A673 (cell line): ENCODE results near the gene RPS8. TPM values are rescaled to one million over a fixed set of nuclear protein-coding genes. Genes with fewer than 3 reads are reported as not detected.

ENCODE experiments used
- BruUV-seq: library from RNA; stranded (reverse); fragments of 400-500 nt; replicated peaks from 2 replicates; lab custom pipeline; 2021; lab: Mats Ljungman, UMichigan
- CTCF ChIA-PET: fragments of 300-600 bp; sonication (Branson Sonifier 250); formaldehyde crosslinking; loops from one replicate; lab custom pipeline; 2022; ENCODE audit warnings: antibody characterized with exemption; lab: Charles Lee
- POLR2A ChIA-PET: fragments of 300-600 bp; sonication (Branson Sonifier 250); formaldehyde crosslinking; loops from one replicate; lab custom pipeline; 2022; ENCODE audit warnings: antibody characterized with exemption; ENCODE audit not compliant: low non-redundant PET; lab: Charles Lee
- DNase-seq: peaks from one replicate; pipeline ENCODE4 v3.0.0-alpha.2; 2015; ENCODE audit warnings: low spot score
- H3K27ac ChIP-seq: fragments of 200-600 bp; sonication (generic); 2 replicates; pipeline ENCODE4 v1.5.1; 2016; ENCODE audit warnings: mixed run types, low read depth, mild to moderate bottlenecking, mixed read lengths, antibody characterized with exemption, low read length; ENCODE audit not compliant: poor library complexity, severe bottlenecking
- H3K27me3 ChIP-seq: fragments of 200-600 bp; sonication (generic); replicated peaks from 2 replicates; pipeline ENCODE4 v1.6.1; 2017; ENCODE audit warnings: mixed run types, low read depth, mild to moderate bottlenecking, mixed read lengths, antibody characterized with exemption, low read length; ENCODE audit not compliant: insufficient read depth, poor library complexity
- H3K36me3 ChIP-seq: fragments of 200-600 bp; sonication (generic); 2 replicates; pipeline ENCODE4 v1.6.1; 2016; ENCODE audit warnings: mixed run types, mild to moderate bottlenecking, mixed read lengths, antibody characterized with exemption, low read length; ENCODE audit not compliant: insufficient read depth, poor library complexity, severe bottlenecking
- H3K4me1 ChIP-seq: fragments of 200-600 bp; sonication (generic); 2 replicates; pipeline ENCODE4 v1.6.1; 2017; ENCODE audit warnings: mixed run types, mild to moderate bottlenecking, mixed read lengths, antibody characterized with exemption, low read length; ENCODE audit not compliant: insufficient read depth, poor library complexity, severe bottlenecking
- H3K4me3 ChIP-seq: fragments of 200-600 bp; sonication (generic); 2 replicates; pipeline ENCODE4 v1.5.1; 2016; ENCODE audit warnings: low read depth, mixed run types, mild to moderate bottlenecking, mixed read lengths, low read length; ENCODE audit not compliant: poor library complexity, severe bottlenecking
- H3K9me3 ChIP-seq: fragments of 200-600 bp; sonication (generic); 2 replicates; pipeline ENCODE4 v1.6.1; 2016; ENCODE audit warnings: mixed run types, low read depth, mild to moderate bottlenecking, mixed read lengths, antibody characterized with exemption, low read length; ENCODE audit not compliant: poor library complexity, severe bottlenecking
- CTCF ChIP-seq: fragments of 300-800, 200-600 bp; sonication (generic); conservative IDR thresholded peaks from 2 replicates; pipeline ENCODE4 v1.5.1; 2017; ENCODE audit warnings: low read depth, mild to moderate bottlenecking, antibody characterized with exemption, low read length, moderate library complexity, mixed read lengths
- EZH2 ChIP-seq: fragments of 200-600 bp; sonication (generic); IDR thresholded peaks from 2 replicates; pipeline ENCODE4 v1.6.1; 2017; ENCODE audit warnings: borderline replicate concordance, low read depth, mild to moderate bottlenecking, mixed read lengths, antibody characterized with exemption, low read length; ENCODE audit not compliant: poor library complexity, severe bottlenecking
- intact Hi-C: fragments of 100-400 bp; cut with micrococcal nuclease; formaldehyde crosslinking; loops from one replicate; pipeline ENCODE4 v1.10.0; 2022; ENCODE audit not compliant: unreplicated experiment
- total RNA-seq: library from RNA; stranded (reverse); gene quantifications from 2 replicates; pipeline ENCODE4 v1.2.3, GENCODE V29; 2021

RPS8 gene
- total RNA-seq, 1 experiment from 2014 or later, result 1,734 TPM

- Histone ChIP-seq H3K4me3 (no peak overlapping the region), H3K36me3 (peaks cover 96% of the 10 kb centered on the region), H3K4me1 (peaks cover 7% of the 10 kb centered on the region), H3K9me3 (no peaks in the 10 kb centered on the region), H3K27me3 (no peaks in the 10 kb centered on the region), H3K27ac (no peak overlapping the region)
- peak; percentile 30 for DNase-seq
- BruUV-seq, result no TSS peak
- ChIA-PET CTCF (interaction anchor here (1.4 kb wide), 1 partner anchor 17 kb away, joined by 3 read pairs; the partner anchor contains the start of gene RNU5D-1), POLR2A (no interaction called here)
- TF ChIP-seq EZH2 (no peak), CTCF (peak; percentile 37)
- intact Hi-C loops, result no loop called here
Observed at GRCh38 chr1:44747878-44748277, 27.5 kb upstream of the RPS8 start.

GRCh38 chr1:44757420-44757819, 17.9 kb upstream of the RPS8 start:
- ChIA-PET POLR2A (no interaction called here), CTCF (no interaction called here)
- Histone ChIP-seq H3K36me3 (peaks cover 98% of the 10 kb centered on the region), H3K27ac (no peak overlapping the region), H3K27me3 (no peaks in the 10 kb centered on the region), H3K4me1 (no peaks in the 10 kb centered on the region), H3K9me3 (no peaks in the 10 kb centered on the region), H3K4me3 (no peak overlapping the region)
- no TSS peak for BruUV-seq
- no peak for DNase-seq
- intact Hi-C loops, result no loop called here
- TF ChIP-seq EZH2 (no peak), CTCF (no peak)

- Histone ChIP-seq H3K27ac (no peak overlapping the region), H3K4me1 (no peaks in the 10 kb centered on the region), H3K27me3 (no peaks in the 10 kb centered on the region), H3K4me3 (no peak overlapping the region), H3K36me3 (peaks cover 98% of the 10 kb centered on the region), H3K9me3 (no peaks in the 10 kb centered on the region)
- no peak for TF ChIP-seq EZH2
- no peak for TF ChIP-seq CTCF
- no peak for DNase-seq
- no TSS peak for BruUV-seq
- ChIA-PET CTCF (no interaction called here), POLR2A (no interaction called here)
- intact Hi-C loops, result no loop called here
Observed at GRCh38 chr1:44759077-44759476, 16.3 kb upstream of the RPS8 start.
